ENCODE measurements around the gene DYSF.

DYSF gene

DNA sequence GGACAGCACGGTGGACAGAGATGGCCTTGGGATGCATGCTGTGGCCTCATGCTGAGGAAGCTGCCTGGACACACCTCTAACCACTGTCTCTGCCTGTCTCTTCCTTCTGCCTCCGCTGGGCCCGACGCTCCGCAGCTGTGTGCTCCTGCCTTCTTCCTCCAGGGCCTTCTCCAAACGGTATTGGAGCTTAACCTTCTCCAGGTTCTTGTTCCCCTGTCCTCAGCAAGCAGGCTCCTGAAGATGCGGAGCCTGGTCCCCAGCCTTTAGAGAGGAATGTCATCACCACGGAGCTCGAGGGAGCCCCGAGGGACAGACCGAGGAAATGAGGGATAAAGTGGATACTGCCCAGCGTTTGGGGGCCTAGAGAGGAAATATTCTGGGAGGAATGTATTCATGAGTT is 155.1 kb downstream of the DYSF start:
- H3K9ac ChIP-seq (ENCODE audit: low read length): no peak overlapping the region
- no peaks in the 10 kb centered on the region for H3K4me1 ChIP-seq (ENCODE audit: low read length)
- no peaks in the 10 kb centered on the region for H3K9me2 ChIP-seq (replicated peaks; ENCODE audit: insufficient read depth, low read length)
- no peak overlapping the region for H3K4me3 ChIP-seq (ENCODE audit: low read length)
- no peaks in the 10 kb centered on the region for H3K27me3 ChIP-seq (replicated peaks; ENCODE audit: insufficient read depth, low read length)
- no peaks in the 10 kb centered on the region for H3K9me3 ChIP-seq (replicated peaks; ENCODE audit: insufficient read depth, low read length)
- no peaks in the 10 kb centered on the region for H3K79me2 ChIP-seq (ENCODE audit: low read length)
- no peak overlapping the region for H2AFZ ChIP-seq (ENCODE audit: low read length)
- no peak overlapping the region for H3K4me2 ChIP-seq (ENCODE audit: low read depth, low read length)
- H3K27ac ChIP-seq (ENCODE audit: low read length): no peak overlapping the region
- no peaks in the 10 kb centered on the region for H3F3A ChIP-seq (ENCODE audit: insufficient read depth, low read length)
- DNase-seq: no peak
- TF ChIP-seq EZH2 (optimal IDR thresholded peaks at IDR 0.05; ENCODE audit: low read depth, low read length) (no peak), EZH2phosphoT487 (IDR thresholded peaks at IDR 0.05; ENCODE audit: low read length) (no peak)
- TF ChIP-seq, protein P1, sequence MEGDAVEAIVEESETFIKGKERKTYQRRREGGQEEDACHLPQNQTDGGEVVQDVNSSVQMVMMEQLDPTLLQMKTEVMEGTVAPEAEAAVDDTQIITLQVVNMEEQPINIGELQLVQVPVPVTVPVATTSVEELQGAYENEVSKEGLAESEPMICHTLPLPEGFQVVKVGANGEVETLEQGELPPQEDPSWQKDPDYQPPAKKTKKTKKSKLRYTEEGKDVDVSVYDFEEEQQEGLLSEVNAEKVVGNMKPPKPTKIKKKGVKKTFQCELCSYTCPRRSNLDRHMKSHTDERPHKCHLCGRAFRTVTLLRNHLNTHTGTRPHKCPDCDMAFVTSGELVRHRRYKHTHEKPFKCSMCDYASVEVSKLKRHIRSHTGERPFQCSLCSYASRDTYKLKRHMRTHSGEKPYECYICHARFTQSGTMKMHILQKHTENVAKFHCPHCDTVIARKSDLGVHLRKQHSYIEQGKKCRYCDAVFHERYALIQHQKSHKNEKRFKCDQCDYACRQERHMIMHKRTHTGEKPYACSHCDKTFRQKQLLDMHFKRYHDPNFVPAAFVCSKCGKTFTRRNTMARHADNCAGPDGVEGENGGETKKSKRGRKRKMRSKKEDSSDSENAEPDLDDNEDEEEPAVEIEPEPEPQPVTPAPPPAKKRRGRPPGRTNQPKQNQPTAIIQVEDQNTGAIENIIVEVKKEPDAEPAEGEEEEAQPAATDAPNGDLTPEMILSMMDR (IDR thresholded peaks at IDR 0.05; ENCODE audit: low read length): no peak
- no peaks in the 10 kb centered on the region for H4K20me1 ChIP-seq (ENCODE audit: insufficient read depth, low read length)
- H3K36me3 ChIP-seq (replicated peaks; ENCODE audit: insufficient read depth, low read length): no peaks in the 10 kb centered on the region

DNA sequence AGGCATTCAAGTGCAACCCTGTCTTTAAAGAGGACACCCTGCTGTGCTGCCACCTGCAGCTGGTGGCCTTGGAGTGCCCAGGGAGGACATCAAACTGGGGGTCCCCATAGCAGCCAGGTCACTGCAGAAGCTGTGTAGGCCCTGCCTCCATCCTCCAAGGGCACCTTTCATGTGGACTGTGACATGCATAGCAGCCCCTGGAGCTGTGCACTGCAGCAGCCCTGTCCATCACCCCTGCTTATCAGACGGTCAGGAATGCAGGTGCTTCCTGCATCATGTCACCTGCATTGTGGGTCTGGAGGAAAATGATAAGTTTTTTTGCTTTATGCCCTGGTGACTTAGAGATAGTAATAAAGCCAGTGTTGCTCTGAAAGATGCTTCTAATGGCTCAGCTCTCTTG is 155.7 kb downstream of the DYSF start:
- no peaks in the 10 kb centered on the region for H3F3A ChIP-seq (ENCODE audit: insufficient read depth, low read length)
- DNase-seq: no peak

DNA sequence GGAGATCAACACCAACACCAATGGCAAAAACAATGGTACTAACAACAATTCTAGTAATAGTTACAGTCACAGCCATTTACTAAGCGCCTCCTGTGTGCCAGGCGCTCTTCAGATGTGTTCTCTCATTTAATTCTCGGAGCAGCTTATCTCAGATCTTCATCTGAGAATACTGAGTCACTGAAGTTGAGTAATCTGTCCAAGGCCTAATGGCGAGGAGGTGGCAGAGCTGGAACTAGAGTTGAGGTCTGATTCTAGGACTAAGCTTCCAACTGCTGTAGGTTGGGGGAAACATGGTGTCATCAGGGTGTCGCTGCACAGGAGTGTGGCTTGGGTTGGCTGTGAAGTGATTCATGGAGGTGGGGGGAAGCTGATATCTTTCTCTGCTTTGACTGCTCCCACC is 156.1 kb downstream of the DYSF start:
- Histone ChIP-seq H2AFZ (ENCODE audit: low read length) (no peak overlapping the region), H3K4me2 (ENCODE audit: low read depth, low read length) (no peak overlapping the region), H3F3A (ENCODE audit: insufficient read depth, low read length) (no peaks in the 10 kb centered on the region), H3K9me2 (replicated peaks; ENCODE audit: insufficient read depth, low read length) (no peaks in the 10 kb centered on the region), H4K20me1 (ENCODE audit: insufficient read depth, low read length) (no peaks in the 10 kb centered on the region), H3K27ac (ENCODE audit: low read length) (no peak overlapping the region), H3K4me3 (ENCODE audit: low read length) (no peak overlapping the region), H3K4me1 (ENCODE audit: low read length) (no peaks in the 10 kb centered on the region), H3K9me3 (replicated peaks; ENCODE audit: insufficient read depth, low read length) (no peaks in the 10 kb centered on the region), H3K79me2 (ENCODE audit: low read length) (no peaks in the 10 kb centered on the region), H3K27me3 (replicated peaks; ENCODE audit: insufficient read depth, low read length) (no peaks in the 10 kb centered on the region), H3K9ac (ENCODE audit: low read length) (no peak overlapping the region), H3K36me3 (replicated peaks; ENCODE audit: insufficient read depth, low read length) (no peaks in the 10 kb centered on the region)
- DNase-seq: no peak
- no peak for TF ChIP-seq EZH2 (optimal IDR thresholded peaks at IDR 0.05; ENCODE audit: low read depth, low read length)
- no peak for TF ChIP-seq EZH2phosphoT487 (IDR thresholded peaks at IDR 0.05; ENCODE audit: low read length)

More for the DNA sequence above, 155.7 kb downstream of the DYSF start:
- Histone ChIP-seq H3K36me3 (replicated peaks; ENCODE audit: insufficient read depth, low read length) (no peaks in the 10 kb centered on the region), H4K20me1 (ENCODE audit: insufficient read depth, low read length) (no peaks in the 10 kb centered on the region), H3K79me2 (ENCODE audit: low read length) (no peaks in the 10 kb centered on the region), H3K4me1 (ENCODE audit: low read length) (no peaks in the 10 kb centered on the region), H2AFZ (ENCODE audit: low read length) (no peak overlapping the region), H3K9me3 (replicated peaks; ENCODE audit: insufficient read depth, low read length) (no peaks in the 10 kb centered on the region), H3K9me2 (replicated peaks; ENCODE audit: insufficient read depth, low read length) (no peaks in the 10 kb centered on the region), H3K9ac (ENCODE audit: low read length) (no peak overlapping the region), H3K4me2 (ENCODE audit: low read depth, low read length) (no peak overlapping the region), H3K27ac (ENCODE audit: low read length) (no peak overlapping the region), H3K4me3 (ENCODE audit: low read length) (no peak overlapping the region), H3K27me3 (replicated peaks; ENCODE audit: insufficient read depth, low read length) (no peaks in the 10 kb centered on the region)
- no peak for TF ChIP-seq EZH2phosphoT487 (IDR thresholded peaks at IDR 0.05; ENCODE audit: low read length)
- no peak for TF ChIP-seq EZH2 (optimal IDR thresholded peaks at IDR 0.05; ENCODE audit: low read depth, low read length)
- TF ChIP-seq, protein P1 (IDR thresholded peaks at IDR 0.05; ENCODE audit: low read length): no peak

DNA sequence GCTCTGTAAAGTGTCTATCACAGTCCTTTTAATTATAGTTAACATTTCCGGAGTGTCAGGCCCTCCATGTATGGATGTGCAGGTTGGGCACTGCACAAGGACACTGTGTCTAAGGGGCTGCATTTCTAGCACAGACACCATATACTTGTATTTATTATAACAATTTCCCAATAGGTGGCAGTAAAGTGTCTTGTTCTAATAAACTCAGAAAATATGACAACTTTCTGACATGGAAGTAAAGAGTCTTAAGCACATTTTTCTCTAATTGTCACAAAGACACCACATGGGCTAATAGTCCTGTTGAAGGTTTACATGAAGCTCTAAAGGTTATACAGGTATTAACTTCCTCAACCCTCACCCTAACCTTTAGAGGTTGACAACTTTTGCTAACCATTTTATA is 156.6 kb downstream of the DYSF start:
- no peak overlapping the region for H3K4me2 ChIP-seq (ENCODE audit: low read depth, low read length)
- no peak overlapping the region for H3K9ac ChIP-seq (ENCODE audit: low read length)
- H3F3A ChIP-seq (ENCODE audit: insufficient read depth, low read length): no peaks in the 10 kb centered on the region
- H3K4me1 ChIP-seq (ENCODE audit: low read length): no peaks in the 10 kb centered on the region
- H2AFZ ChIP-seq (ENCODE audit: low read length): no peak overlapping the region
- TF ChIP-seq, protein P1 (IDR thresholded peaks at IDR 0.05; ENCODE audit: low read length): peak; percentile 47
- TF ChIP-seq EZH2 (optimal IDR thresholded peaks at IDR 0.05; ENCODE audit: low read depth, low read length) (no peak), EZH2phosphoT487 (IDR thresholded peaks at IDR 0.05; ENCODE audit: low read length) (no peak)
- no peaks in the 10 kb centered on the region for H3K79me2 ChIP-seq (ENCODE audit: low read length)
- DNase-seq: peak; percentile 66
- H3K4me3 ChIP-seq (ENCODE audit: low read length): no peak overlapping the region
- H3K27ac ChIP-seq (ENCODE audit: low read length): no peak overlapping the region
- H3K9me3 ChIP-seq (replicated peaks; ENCODE audit: insufficient read depth, low read length): no peaks in the 10 kb centered on the region
- no peaks in the 10 kb centered on the region for H4K20me1 ChIP-seq (ENCODE audit: insufficient read depth, low read length)
- no peaks in the 10 kb centered on the region for H3K9me2 ChIP-seq (replicated peaks; ENCODE audit: insufficient read depth, low read length)
- H3K27me3 ChIP-seq (replicated peaks; ENCODE audit: insufficient read depth, low read length): no peaks in the 10 kb centered on the region
- no peaks in the 10 kb centered on the region for H3K36me3 ChIP-seq (replicated peaks; ENCODE audit: insufficient read depth, low read length)
